Neuronal stem cell (in vitro differentiated cells): ENCODE data around the gene SIN3B.
A peak's percentile ranks its signal among the peaks of the same experiment; 100 is the strongest.

Source experiments
- DNase-seq: peaks from one replicate; pipeline ENCODE4 v3.0.0-alpha.2; 2013; ENCODE audit warnings: low spot score
- H2AFZ ChIP-seq: one replicate; pipeline ENCODE4 v1.6.1; 2013; ENCODE audit warnings: mild to moderate bottlenecking, low read length, inconsistent platforms
- H2AK5ac ChIP-seq: 2 replicates; pipeline ENCODE4 v1.6.1; 2013; ENCODE audit warnings: low read depth, mild to moderate bottlenecking, inconsistent platforms, low read length, moderate library complexity, mixed read lengths
- H2BK120ac ChIP-seq: 2 replicates; pipeline ENCODE4 v1.6.1; 2013; ENCODE audit warnings: low read depth, mild to moderate bottlenecking, inconsistent platforms, low read length, moderate library complexity, mixed read lengths
- H2BK12ac ChIP-seq: one replicate; pipeline ENCODE4 v1.6.1; 2013; ENCODE audit warnings: low read length, inconsistent platforms
- H2BK15ac ChIP-seq: 2 replicates; pipeline ENCODE4 v1.6.1; 2013; ENCODE audit warnings: mild to moderate bottlenecking, low read length, inconsistent platforms, mixed read lengths
- H2BK5ac ChIP-seq: one replicate; pipeline ENCODE4 v1.6.1; 2013; ENCODE audit warnings: inconsistent platforms, mild to moderate bottlenecking, low read length, moderate library complexity
- H3K14ac ChIP-seq: one replicate; pipeline ENCODE4 v1.6.1; 2013; ENCODE audit warnings: low read length, inconsistent platforms
- H3K18ac ChIP-seq: 2 replicates; pipeline ENCODE4 v1.6.1; 2013; ENCODE audit warnings: low read length, inconsistent platforms
- H3K23ac ChIP-seq: 2 replicates; pipeline ENCODE4 v1.6.1; 2013; ENCODE audit warnings: low read depth, mild to moderate bottlenecking, mixed read lengths, low read length, inconsistent platforms; ENCODE audit not compliant: poor library complexity
- H3K27ac ChIP-seq: replicated peaks from 3 replicates; pipeline ENCODE4 v1.5.1; 2013; ENCODE audit warnings: low read length, inconsistent platforms
- H3K27me3 ChIP-seq, 3 experiments: 2 replicates each; pipeline ENCODE4 v1.6.1; 2013; ENCODE audit warnings: low read length in 3 of 3, mild to moderate bottlenecking in 2 of 3, inconsistent platforms in 1 of 3, low read depth in 1 of 3, mixed read lengths in 1 of 3, moderate library complexity in 1 of 3; ENCODE audit not compliant: control insufficient read depth in 3 of 3, insufficient read depth in 3 of 3
- H3K36me3 ChIP-seq, 2 donors: replicated peaks in 1 of 2; 2 replicates each; pipeline ENCODE4 v1.6.1; 2013; ENCODE audit warnings: low read length in 2 of 2; ENCODE audit not compliant: control insufficient read depth in 2 of 2, insufficient read depth in 2 of 2
- H3K4ac ChIP-seq: 2 replicates; pipeline ENCODE4 v1.6.1; 2013; ENCODE audit warnings: inconsistent platforms, mild to moderate bottlenecking, low read length, moderate library complexity
- H3K4me1 ChIP-seq, 2 donors: 1 replicate in 1 of 2; 2 replicates in 1 of 2; pipeline ENCODE4 v1.6.1; 2013; ENCODE audit warnings: low read length in 2 of 2, low read depth in 1 of 2; ENCODE audit not compliant: control insufficient read depth in 2 of 2, insufficient read depth in 1 of 2
- H3K4me2 ChIP-seq: one replicate; pipeline ENCODE4 v1.6.1; 2013; ENCODE audit warnings: mild to moderate bottlenecking, low read length, inconsistent platforms; ENCODE audit not compliant: insufficient read depth, poor library complexity, severe bottlenecking
- H3K4me3 ChIP-seq, 2 donors: 2 replicates each; pipeline ENCODE4 v1.5.1; 2013; ENCODE audit warnings: low read length in 2 of 2, mild to moderate bottlenecking in 2 of 2, inconsistent platforms in 1 of 2, moderate library complexity in 1 of 2
- H3K79me1 ChIP-seq: one replicate; pipeline ENCODE4 v1.6.1; 2013; ENCODE audit warnings: low read depth, mild to moderate bottlenecking, inconsistent platforms, low read length, moderate library complexity
- H3K9ac ChIP-seq: one replicate; pipeline ENCODE4 v1.6.1; 2013; ENCODE audit warnings: mild to moderate bottlenecking, low read depth, low read length, inconsistent platforms; ENCODE audit not compliant: poor library complexity
- H3K9me3 ChIP-seq, 2 donors: replicated peaks in 1 of 2; 2 replicates each; pipeline versions ENCODE3 to v1.6.1; 2013; ENCODE audit warnings: low read length in 2 of 2, mild to moderate bottlenecking in 2 of 2, inconsistent platforms in 1 of 2, low read depth in 1 of 2, mixed read lengths in 1 of 2, moderate library complexity in 1 of 2; ENCODE audit not compliant: control insufficient read depth in 2 of 2, insufficient read depth in 1 of 2
- H4K8ac ChIP-seq: one replicate; pipeline ENCODE4 v1.6.1; 2013; ENCODE audit warnings: low read depth, mild to moderate bottlenecking, inconsistent platforms, low read length, moderate library complexity
- H4K91ac ChIP-seq: one replicate; pipeline ENCODE4 v1.6.1; 2013; ENCODE audit warnings: low read length, low read depth, mild to moderate bottlenecking, inconsistent platforms; ENCODE audit not compliant: poor library complexity
- WGBS, 2 donors: extraction: QIAGEN DNeasy Blood & Tissue Kit; methylation state at CpG; one replicate each; pipeline ENCODE4 v1.1.7; 2013; ENCODE audit warnings: missing lambda C conversion rate in 2 of 2, mixed read lengths in 1 of 2; ENCODE audit not compliant: insufficient read length in 2 of 2, insufficient replicate concordance in 1 of 2; ENCODE audit errors: extremely low coverage in 2 of 2; 5-methylcytosine and 5-hydroxymethylcytosine counted together

SIN3B gene

DNA sequence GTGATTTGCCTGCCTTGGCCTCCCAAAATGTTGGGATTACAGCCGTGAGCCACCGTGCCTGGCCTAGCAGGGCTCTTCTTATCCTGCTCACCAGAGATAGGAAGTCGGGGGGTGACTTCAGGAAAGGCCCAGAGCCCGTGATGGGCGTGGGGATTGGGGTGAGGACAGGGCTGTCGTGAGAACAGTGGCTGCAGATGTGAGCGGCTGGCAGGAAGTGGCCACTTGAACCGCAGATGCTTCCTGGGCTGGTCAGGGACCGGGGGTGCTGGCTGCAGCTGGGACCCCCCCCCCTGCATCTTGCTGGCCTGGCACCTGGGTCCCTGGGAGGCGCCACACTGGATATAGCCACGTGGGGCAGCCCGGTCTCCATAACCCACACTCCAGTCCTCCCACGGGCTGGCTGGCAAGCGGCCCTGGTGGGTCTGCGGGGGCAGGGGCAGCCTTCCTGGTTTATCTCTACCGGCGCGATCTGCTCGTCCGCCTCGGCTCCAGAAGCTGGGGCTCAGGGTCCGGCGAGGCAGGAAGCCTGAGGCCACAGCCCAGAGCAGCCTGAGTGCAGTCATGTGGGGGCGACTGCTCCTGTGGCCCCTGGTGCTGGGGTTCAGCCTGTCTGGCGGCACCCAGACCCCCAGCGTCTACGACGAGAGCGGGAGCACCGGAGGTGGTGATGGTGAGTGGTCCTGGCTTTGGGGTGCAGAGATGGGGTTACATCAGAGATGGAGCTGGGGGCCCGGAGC lies 59.6 kb downstream of the SIN3B start, which contains the start of gene F2RL3:
Gene F2RL3, plus strand, starts transcription at position 371 of the 737 bp plus-strand sequence. Its CDS starts 191 bp downstream, at position 562.
- peak within 1 kb of the TSS; percentile 17 for H4K8ac ChIP-seq
- H3K79me1 ChIP-seq: no peaks in the 10 kb centered on the region
- no peak within 1 kb of the TSS for H2AFZ ChIP-seq
- no peak within 1 kb of the TSS for H3K9ac ChIP-seq
- H3K4me3 ChIP-seq: peak within 1 kb of the TSS in 1 of 2 donors; percentile 18
- no CpG with 5 or more reads among the region's 31 CpGs for WGBS, 2 donors
- H4K91ac ChIP-seq: no peak within 1 kb of the TSS
- H3K14ac ChIP-seq: peak within 1 kb of the TSS; percentile 71
- H2BK15ac ChIP-seq: peak within 1 kb of the TSS; percentile 26
- H3K9me3 ChIP-seq: no peaks in the 10 kb centered on the region
- peak within 1 kb of the TSS; percentile 91 for H3K18ac ChIP-seq
- no peak within 1 kb of the TSS for H3K4ac ChIP-seq
- H2BK5ac ChIP-seq: peak within 1 kb of the TSS; percentile 24
- H2BK12ac ChIP-seq: peak within 1 kb of the TSS; percentile 73
- peaks cover 0 to 5% (median 0%) of the 10 kb centered on the region in 3 experiments for H3K27me3 ChIP-seq
- peak within 1 kb of the TSS; percentile 90 for H2AK5ac ChIP-seq
- H3K4me1 ChIP-seq: peaks cover 0 to 6% of the 10 kb centered on the region in 2 donors
- no peak within 1 kb of the TSS for H3K27ac ChIP-seq
- no peak within 1 kb of the TSS for H2BK120ac ChIP-seq
- H3K36me3 ChIP-seq: no peaks in the 10 kb centered on the region
- peak within 1 kb of the TSS; percentile 95 for H3K23ac ChIP-seq
- no peak for DNase-seq
- no peak within 1 kb of the TSS for H3K4me2 ChIP-seq

DNA sequence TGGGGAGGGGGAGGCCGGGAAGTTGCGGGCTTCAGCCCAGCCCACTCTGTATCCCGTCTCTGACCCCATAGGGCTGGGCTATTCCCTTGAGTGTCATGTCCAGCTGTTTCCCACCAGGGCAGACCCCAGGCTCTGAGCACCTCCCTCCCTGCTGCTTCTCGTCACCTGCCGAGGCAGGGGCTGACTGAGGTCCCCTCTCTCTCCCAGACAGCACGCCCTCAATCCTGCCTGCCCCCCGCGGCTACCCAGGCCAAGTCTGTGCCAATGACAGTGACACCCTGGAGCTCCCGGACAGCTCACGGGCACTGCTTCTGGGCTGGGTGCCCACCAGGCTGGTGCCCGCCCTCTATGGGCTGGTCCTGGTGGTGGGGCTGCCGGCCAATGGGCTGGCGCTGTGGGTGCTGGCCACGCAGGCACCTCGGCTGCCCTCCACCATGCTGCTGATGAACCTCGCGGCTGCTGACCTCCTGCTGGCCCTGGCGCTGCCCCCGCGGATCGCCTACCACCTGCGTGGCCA lies 60.2 kb downstream of the SIN3B start:
- DNase-seq: no peak
- H3K27ac ChIP-seq: no peak overlapping the region
- no peaks in the 10 kb centered on the region for H3K36me3 ChIP-seq

DNA sequence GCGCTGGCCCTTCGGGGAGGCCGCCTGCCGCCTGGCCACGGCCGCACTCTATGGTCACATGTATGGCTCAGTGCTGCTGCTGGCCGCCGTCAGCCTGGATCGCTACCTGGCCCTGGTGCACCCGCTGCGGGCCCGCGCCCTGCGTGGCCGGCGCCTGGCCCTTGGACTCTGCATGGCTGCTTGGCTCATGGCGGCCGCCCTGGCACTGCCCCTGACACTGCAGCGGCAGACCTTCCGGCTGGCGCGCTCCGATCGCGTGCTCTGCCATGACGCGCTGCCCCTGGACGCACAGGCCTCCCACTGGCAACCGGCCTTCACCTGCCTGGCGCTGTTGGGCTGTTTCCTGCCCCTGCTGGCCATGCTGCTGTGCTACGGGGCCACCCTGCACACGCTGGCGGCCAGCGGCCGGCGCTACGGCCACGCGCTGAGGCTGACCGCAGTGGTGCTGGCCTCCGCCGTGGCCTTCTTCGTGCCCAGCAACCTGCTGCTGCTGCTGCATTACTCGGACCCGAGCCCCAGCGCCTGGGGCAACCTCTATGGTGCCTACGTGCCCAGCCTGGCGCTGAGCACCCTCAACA lies 60.8 kb downstream of the SIN3B start:
- WGBS, 2 donors: no CpG with 5 or more reads among the region's 48 CpGs
- DNase-seq: no peak
- Histone ChIP-seq H3K27me3 (peaks cover 0 to 10% (median 0%) of the 10 kb centered on the region in 3 experiments), H2BK15ac (peak overlapping the region; percentile 17), H3K79me1 (peaks cover 2% of the 10 kb centered on the region), H3K9me3 (no peaks in the 10 kb centered on the region), H4K91ac (no peak overlapping the region), H3K4me3 (peak overlapping the region in 1 of 2 donors; percentile 65), H3K18ac (peak overlapping the region; percentile 85), H2BK12ac (peak overlapping the region; percentile 73), H2AFZ (no peak overlapping the region), H3K4ac (peak overlapping the region; percentile 95), H4K8ac (peak overlapping the region; percentile 82), H3K4me1 (peaks cover 0 to 6% of the 10 kb centered on the region in 2 donors), H3K23ac (peak overlapping the region; percentile 95), H3K36me3 (no peaks in the 10 kb centered on the region), H3K4me2 (no peak overlapping the region), H2BK5ac (no peak overlapping the region), H3K9ac (peak overlapping the region; percentile 81), H3K27ac (no peak overlapping the region), H2BK120ac (no peak overlapping the region), H2AK5ac (peak overlapping the region; percentile 90), H3K14ac (peak overlapping the region; percentile 71)

More for the DNA sequence above, 60.2 kb downstream of the SIN3B start:
- no peak overlapping the region for H3K9ac ChIP-seq
- no CpG with 5 or more reads among the region's 22 CpGs for WGBS, 2 donors
- peak overlapping the region; percentile 46 for H2AK5ac ChIP-seq
- H3K4ac ChIP-seq: no peak overlapping the region
- peak overlapping the region in 1 of 2 donors; percentile 18 for H3K4me3 ChIP-seq
- peak overlapping the region; percentile 17 for H4K8ac ChIP-seq
- H3K4me1 ChIP-seq: peaks cover 0 to 6% of the 10 kb centered on the region in 2 donors
- peak overlapping the region; percentile 95 for H3K23ac ChIP-seq
- H2AFZ ChIP-seq: no peak overlapping the region
- H3K27me3 ChIP-seq: peaks cover 0 to 5% (median 0%) of the 10 kb centered on the region in 3 experiments
- no peak overlapping the region for H4K91ac ChIP-seq
- no peak overlapping the region for H2BK120ac ChIP-seq
- no peak overlapping the region for H3K4me2 ChIP-seq
- peak overlapping the region; percentile 73 for H2BK12ac ChIP-seq
- no peaks in the 10 kb centered on the region for H3K79me1 ChIP-seq
- peak overlapping the region; percentile 71 for H3K14ac ChIP-seq
- H2BK5ac ChIP-seq: peak overlapping the region; percentile 24
- H2BK15ac ChIP-seq: peak overlapping the region; percentile 26
- H3K18ac ChIP-seq: peak overlapping the region; percentile 85
- no peaks in the 10 kb centered on the region for H3K9me3 ChIP-seq
